ENCODE results near the gene SCO1.

DNA sequence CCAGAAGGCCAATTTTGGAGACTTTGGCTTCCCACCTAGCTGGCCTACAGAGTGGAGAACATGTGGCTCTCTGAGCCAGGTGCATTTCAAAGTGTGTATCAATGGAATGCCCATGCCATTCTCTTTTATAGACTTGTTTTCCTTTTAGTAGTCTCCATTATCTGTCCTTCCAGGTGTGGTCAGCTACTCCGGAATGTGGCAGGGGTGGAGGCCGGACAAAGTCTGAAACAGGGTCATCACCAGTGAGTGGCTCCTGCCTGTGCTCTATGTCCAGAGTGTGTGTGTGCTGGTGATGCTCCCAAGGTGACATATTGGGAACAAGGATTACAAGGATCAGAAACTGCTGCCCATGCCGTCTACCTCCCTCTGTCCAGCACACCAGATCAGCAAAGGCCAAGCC lies 36.3 kb upstream of the SCO1 start:
- TF ChIP-seq POLR2A (IDR thresholded peaks at IDR 0.05; ENCODE audit: low read depth, low read length) = no peak
- TF ChIP-seq, protein P1, sequence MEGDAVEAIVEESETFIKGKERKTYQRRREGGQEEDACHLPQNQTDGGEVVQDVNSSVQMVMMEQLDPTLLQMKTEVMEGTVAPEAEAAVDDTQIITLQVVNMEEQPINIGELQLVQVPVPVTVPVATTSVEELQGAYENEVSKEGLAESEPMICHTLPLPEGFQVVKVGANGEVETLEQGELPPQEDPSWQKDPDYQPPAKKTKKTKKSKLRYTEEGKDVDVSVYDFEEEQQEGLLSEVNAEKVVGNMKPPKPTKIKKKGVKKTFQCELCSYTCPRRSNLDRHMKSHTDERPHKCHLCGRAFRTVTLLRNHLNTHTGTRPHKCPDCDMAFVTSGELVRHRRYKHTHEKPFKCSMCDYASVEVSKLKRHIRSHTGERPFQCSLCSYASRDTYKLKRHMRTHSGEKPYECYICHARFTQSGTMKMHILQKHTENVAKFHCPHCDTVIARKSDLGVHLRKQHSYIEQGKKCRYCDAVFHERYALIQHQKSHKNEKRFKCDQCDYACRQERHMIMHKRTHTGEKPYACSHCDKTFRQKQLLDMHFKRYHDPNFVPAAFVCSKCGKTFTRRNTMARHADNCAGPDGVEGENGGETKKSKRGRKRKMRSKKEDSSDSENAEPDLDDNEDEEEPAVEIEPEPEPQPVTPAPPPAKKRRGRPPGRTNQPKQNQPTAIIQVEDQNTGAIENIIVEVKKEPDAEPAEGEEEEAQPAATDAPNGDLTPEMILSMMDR (conservative IDR thresholded peaks at IDR 0.05; ENCODE audit: low read depth, low read length) = no peak
- no peak for TF ChIP-seq SMC3 (IDR thresholded peaks at IDR 0.05; ENCODE audit: low read depth, low read length)
- TF ChIP-seq CEBPB (IDR thresholded peaks at IDR 0.05; ENCODE audit: low read depth, low read length) = no peak
- TF ChIP-seq, protein P2, sequence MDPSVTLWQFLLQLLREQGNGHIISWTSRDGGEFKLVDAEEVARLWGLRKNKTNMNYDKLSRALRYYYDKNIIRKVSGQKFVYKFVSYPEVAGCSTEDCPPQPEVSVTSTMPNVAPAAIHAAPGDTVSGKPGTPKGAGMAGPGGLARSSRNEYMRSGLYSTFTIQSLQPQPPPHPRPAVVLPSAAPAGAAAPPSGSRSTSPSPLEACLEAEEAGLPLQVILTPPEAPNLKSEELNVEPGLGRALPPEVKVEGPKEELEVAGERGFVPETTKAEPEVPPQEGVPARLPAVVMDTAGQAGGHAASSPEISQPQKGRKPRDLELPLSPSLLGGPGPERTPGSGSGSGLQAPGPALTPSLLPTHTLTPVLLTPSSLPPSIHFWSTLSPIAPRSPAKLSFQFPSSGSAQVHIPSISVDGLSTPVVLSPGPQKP (IDR thresholded peaks at IDR 0.05; ENCODE audit: borderline replicate concordance, low read depth, low read length) = no peak
- no peak for TF ChIP-seq NFE2L2 (IDR thresholded peaks at IDR 0.05; ENCODE audit: low read depth, low read length)
- no peak for TF ChIP-seq RAD21 (IDR thresholded peaks at IDR 0.05; ENCODE audit: low read length)
- TF ChIP-seq RCOR1 (IDR thresholded peaks at IDR 0.05; ENCODE audit: insufficient replicate concordance, low read length) = no peak
- no peak for TF ChIP-seq MXI1 (IDR thresholded peaks at IDR 0.05; ENCODE audit: borderline replicate concordance, low read depth, low read length)
- TF ChIP-seq FOS (IDR thresholded peaks at IDR 0.05; ENCODE audit: low read depth, low read length) = no peak
- TF ChIP-seq MAFK (IDR thresholded peaks at IDR 0.05; ENCODE audit: low read depth, low read length) = no peak
- TF ChIP-seq, protein P3, sequence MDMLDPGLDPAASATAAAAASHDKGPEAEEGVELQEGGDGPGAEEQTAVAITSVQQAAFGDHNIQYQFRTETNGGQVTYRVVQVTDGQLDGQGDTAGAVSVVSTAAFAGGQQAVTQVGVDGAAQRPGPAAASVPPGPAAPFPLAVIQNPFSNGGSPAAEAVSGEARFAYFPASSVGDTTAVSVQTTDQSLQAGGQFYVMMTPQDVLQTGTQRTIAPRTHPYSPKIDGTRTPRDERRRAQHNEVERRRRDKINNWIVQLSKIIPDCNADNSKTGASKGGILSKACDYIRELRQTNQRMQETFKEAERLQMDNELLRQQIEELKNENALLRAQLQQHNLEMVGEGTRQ (IDR thresholded peaks at IDR 0.05; ENCODE audit: low read depth, low read length) = no peak
- TF ChIP-seq CHD1 (IDR thresholded peaks at IDR 0.05; ENCODE audit: low read depth, low read length) = no peak
- no peak for TF ChIP-seq RFX5 (IDR thresholded peaks at IDR 0.05; ENCODE audit: low read depth, low read length)
